Endothelial cell of hepatic sinusoid (primary cell): ENCODE results near the gene KLF7.

Experiments
- in situ Hi-C: cut with HindIII; loops from 2 replicates; pipeline ENCODE4 v1.10.0; 2017; ENCODE audit warnings: low sequenced_read_pairs

The KLF7 gene

DNA sequence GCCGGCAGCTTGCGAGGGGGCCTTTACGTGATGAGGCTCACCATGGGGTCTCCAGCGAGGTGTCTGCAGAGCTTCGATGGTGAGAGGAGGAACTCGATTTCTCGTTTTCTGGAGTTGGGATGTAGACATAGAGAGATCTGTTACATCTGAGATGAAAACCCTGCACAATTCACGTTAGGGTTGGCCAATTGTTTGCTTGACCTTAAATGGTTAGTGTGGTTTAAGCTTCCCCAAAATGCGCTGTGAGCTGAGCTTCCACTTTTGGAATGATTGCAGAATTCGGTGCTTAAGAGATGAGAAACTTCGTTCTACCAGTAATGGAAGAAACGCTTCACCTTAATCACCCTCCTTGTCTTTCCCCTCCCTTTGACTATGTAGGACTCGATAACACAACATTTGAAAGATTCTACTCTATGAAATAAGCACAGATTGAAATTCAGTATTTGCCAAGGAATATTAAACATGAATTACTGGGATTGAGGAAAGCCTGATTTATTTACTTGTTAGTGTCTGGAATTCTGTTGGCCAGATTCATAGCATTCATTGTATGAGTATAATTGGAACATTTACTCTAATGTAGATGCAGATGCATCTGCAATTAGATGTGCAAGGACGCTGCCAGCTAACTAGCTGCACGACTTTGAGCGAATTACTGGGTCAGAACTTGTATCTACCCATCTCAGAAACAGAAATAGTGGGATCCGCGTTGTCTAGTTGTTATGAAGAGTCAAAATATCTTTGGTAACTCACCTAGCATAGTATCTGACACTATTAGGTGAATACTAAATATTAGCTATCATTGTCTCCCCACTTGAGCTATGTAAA, 1.6 kb upstream of the KLF7 start:
- in situ Hi-C loops, result loop anchor here (5.0 kb wide), 1 partner anchor 60 kb away; no protein-coding TSS in a partner anchor

DNA sequence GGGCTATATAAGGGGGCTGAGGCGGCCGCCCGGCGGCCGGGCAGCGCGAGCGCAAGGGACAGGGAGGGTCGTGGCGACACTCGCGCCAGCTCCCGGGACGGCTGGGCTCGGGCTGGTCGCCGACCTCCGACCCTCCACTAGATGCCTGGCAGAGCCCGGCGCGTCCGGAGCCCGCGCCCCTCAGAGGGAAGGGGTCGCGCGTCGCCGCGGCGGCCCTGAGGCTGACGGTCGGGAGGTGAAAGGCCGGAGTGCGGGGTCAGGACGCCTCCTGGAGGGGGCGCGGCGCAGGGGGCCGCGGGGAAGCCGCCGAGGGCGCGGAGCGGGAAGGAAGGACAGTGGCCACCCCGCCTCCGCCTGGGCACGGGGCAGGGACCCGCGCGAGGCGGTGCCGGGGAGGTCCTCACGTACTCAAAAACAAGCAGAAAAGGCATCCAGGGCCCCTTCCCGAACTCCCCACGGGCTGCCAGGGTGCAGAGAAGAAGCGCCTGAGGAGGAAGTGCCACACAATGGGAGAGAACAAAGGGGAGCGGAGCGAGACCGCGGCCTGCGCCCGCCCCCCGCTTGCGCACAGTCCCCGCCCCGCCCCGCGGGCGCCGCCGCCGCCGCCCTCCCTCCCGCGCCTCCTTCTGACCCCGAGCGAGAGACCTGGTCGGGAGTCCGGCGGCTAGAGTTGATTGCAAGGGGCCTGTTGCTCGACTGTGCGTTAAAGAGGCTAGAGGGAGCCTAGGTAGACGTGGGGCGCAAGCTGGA, 776 bp upstream of the KLF7 start:
- in situ Hi-C loops, result loop anchor here (5.0 kb wide), 1 partner anchor 61 kb away; no protein-coding TSS in a partner anchor

DNA sequence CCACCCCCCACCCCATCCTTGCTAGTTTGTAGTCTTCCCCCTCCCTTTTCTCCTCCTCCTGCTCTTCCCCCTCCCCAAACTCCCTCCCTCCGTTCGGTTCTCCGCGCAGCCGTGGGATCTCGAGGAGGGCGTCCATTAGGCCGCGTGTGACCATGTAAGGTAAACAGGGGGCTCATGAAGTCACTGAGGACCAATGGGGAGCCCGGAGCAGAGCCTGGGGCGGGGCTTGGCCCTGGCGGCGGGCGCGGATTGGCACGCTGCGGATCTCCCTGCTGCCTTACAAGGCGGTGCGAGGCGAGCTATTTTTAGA, 246 bp upstream of the KLF7 start:
- in situ Hi-C loops, result loop anchor here (5.0 kb wide), 1 partner anchor 61 kb away; no protein-coding TSS in a partner anchor

DNA sequence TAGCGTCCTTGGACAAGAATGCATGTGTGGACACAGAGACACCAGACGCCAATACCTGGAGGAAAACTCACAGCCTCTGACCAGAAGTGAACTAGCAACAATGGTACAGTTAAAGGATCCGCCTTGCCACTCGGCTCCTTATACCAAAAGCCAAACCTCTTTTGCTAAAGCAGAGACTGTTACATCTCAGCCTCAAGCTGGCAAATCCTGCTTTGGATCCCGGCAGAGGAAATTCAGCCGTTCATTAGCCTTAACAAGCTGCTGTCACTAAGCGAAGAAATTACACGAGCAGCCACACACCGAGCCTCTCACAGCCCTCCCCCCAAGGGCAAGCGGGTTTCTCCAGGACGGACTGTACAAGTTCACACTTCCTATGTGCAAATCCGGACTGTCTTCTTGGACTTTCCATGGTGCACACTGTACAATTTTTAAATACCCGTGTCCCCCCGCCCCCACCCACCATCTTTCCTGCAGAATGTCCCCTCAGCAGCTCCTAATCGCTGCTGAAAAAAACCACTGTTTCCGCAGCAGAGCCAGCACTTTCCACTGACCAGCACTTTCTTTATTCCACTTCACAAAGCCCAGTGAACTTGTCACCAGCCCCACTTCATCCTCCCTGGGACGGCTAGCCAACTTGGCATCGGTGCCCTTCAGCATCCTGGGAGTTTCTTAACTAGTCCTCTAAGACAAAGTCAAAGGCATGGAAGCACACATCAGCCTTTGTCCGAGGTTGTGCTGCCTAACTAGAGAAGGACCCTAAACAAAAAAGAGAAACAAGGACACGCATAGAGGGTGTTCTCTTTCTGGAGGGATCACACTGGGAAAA, 1.5 kb downstream of the KLF7 start:
- in situ Hi-C loops, result no loop called here

DNA sequence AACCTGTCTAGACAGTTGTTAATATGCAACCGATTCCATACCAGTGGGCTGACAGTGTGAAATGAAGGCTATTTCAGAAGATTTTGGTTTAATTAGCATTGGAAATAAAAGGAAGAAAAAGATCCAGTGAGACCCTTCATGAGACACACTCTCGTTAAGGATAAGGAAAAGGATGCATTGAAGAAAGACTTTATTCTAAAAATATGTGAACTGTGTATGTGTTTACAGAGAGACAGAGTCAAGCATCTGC, 2.1 kb downstream of the KLF7 start:
- in situ Hi-C loops, result no loop called here

DNA sequence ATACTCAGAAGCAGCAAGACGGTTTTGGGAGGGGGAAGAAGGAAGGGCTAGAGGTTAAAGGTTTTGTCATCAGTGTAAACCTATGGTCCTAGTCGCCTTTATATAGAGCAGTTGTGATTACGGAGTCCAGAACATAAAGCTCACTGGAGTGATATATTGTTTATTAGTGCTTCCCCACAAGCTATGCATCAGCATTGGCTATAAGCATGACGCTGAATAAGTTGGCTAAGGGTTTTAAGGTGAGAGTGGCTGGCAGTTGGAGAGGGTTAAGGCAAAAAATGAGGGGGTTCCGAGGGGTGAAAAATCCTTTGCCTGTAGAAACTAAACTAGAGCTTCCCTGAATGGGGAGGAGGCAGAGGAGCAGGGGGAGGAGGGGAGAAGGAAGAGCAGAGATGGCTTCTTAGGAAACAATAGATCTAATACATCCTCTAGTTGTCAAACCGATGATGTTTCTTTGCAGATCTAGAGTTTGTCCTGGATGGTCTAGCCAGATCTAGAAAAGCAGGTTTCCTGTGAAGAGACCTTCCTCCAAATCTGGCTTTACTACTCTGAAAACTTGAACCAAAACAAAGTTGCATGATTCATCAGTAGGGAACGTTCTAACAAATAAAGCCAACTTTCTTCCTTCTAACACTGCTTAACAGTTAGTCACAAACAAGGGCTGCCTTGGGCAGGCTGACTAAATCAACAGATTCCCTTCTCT, 2.5 kb downstream of the KLF7 start:
- in situ Hi-C loops, result no loop called here

DNA sequence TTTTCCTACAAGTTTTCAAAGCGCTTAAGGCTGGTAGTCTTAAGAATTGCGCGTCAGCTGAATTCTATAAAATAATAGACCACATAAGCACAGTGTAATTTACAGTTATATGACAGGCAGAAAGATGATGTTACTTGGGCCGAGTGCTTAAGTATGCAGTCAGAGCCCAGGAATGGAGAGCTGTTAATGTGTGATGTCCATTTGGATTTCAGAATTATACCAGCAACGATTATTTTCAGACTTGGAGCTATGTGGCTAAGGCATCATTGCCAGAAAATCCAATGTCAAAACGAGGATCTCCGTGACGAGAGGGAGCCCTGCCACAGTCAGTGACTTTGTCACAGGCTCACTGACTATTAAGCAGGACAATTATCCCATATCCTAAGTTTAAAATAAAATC, 3.4 kb downstream of the KLF7 start:
- in situ Hi-C loops, result no loop called here

DNA sequence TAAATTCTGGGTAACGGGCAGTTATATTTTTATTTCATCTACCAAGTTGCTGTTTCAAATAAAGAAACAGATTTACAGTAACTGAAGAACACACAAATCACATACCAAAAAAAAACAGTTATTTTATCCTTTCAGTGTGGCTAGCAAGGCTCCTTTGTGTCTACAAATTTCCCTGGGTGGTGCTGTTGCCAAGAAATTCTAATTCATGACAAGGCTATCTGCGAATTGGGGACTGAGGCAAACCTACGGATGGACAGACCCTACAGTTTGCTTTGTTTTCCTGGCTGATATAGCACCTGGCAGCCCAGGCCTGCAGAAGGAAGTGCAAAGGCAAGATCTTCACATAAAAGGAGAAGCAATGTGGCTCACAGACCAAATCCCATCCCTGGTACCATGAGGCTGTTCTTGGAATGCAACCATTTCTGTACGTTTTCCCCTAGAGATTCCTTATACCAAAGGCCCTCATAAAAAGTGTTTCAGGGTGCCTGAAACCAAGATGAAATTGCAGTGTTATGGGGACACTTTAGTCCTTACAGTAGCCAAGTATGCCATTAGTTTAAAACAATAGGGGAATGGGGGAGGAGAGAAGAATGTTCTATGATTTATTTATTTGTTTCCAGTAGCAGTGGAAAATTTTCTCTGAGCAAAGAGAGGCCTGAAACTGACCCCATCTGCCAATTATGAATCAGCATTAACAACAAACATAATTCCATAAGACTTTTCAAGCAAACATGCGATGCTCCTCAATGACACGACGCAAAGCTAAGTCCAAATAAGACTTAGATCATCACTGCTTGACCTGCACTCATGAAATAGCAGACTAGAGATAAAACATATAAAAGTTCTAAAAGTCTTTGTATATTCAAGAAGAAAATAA, 4.3 kb downstream of the KLF7 start:
- in situ Hi-C loops, result no loop called here

DNA sequence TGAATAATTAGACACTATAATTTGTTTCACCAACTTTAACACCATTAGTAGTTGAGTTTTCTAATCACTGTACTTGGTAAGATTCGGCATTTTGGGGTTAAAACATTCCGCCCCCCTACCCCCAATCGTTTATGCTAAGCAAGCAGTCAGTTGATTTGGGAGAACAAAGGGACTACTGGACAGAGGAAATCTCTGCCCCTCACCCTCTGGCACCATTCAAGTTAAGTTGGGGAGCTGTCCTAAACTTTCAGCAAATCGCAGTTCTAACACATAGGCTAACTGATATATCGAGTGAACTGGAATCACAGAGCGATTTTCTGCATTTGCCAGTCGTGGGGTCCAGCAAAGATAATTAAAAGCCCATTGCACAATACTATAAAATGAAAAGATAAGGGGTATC, 5.6 kb downstream of the KLF7 start:
- in situ Hi-C loops, result no loop called here

DNA sequence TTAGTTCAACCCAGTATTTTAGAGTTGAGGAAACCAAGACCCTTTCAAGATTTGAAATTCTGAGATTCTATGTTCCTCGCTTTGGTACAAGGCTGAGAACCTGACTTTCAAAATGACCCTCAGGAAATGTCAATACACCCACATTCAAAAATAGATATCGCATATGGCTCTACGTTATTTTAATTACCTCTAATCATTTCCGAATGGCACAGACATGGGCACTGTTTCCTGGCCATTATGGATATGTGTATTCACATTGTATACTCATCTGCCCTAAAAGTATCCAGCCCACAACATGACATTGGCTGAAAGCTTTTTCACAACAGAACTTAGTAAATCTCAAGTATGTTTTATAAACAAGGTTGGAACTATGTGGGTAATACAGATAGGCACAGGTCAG, 6.7 kb downstream of the KLF7 start:
- in situ Hi-C loops, result no loop called here

DNA sequence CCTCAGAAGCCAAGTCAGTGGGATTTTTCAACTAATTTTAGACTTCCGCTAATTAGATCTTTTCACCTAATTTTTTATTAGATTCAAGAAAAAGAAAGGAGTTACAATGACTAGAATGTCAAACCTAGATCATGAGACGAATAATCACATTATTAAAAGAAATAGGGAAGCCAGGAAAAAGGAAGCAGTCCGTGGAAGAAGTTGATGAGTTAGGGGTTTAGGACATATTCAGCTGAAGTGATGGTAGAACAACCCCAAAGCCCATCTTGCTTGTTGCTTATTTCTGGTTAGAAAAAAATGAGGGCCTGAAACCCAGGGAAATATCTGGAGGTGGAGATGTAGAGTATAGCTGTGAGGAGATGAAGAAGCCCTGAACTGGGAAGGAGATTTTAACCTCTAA, 8.0 kb downstream of the KLF7 start:
- in situ Hi-C loops, result no loop called here

DNA sequence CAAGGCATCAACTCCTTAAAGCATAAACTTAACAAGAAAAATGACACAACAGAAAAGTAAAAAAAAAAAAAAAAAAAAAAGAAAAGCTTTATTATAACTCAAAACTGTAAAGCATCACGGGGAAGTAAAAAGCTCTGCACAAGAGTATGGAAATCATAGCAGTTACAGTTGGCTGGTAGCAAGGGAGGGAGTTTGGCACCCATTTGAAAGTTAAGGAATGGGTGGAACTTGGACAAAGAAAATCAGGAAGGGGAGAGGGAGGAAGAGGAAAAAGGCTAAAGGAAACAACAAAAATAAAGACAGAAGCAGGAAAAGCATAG, 8.6 kb downstream of the KLF7 start:
- in situ Hi-C loops, result no loop called here

DNA sequence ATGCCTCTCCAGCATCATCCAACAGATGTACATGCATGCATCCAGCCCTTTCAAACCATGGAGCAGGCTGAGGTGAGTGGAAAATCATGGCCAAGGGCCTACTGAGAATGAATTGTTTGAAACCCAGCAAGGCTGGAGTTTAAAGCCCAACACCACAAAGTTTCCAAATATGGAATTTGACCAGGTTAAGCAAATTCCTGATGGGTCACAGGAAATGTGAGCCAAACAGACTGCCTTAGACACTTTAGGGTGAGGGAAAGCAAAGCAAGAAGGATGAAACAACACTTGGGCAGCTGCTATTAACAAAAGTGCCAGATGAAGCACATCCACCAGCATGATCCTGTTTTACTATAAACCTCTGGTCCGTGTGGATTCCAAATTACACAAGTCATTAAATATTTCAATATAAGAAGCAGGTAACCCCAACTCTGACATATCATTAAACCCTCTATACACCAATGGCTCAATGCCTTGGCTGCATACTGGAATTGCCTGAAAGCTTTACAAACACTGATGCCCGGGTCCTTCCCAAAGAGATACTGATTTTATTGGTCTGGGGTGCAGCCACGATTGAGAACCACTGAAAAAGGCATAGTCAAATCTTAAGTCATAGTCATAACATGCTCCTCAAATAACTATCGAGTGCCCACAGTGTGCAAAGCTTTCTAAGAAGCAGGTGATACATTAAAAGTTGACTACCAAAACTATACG, 9.1 kb downstream of the KLF7 start:
- in situ Hi-C loops, result no loop called here

DNA sequence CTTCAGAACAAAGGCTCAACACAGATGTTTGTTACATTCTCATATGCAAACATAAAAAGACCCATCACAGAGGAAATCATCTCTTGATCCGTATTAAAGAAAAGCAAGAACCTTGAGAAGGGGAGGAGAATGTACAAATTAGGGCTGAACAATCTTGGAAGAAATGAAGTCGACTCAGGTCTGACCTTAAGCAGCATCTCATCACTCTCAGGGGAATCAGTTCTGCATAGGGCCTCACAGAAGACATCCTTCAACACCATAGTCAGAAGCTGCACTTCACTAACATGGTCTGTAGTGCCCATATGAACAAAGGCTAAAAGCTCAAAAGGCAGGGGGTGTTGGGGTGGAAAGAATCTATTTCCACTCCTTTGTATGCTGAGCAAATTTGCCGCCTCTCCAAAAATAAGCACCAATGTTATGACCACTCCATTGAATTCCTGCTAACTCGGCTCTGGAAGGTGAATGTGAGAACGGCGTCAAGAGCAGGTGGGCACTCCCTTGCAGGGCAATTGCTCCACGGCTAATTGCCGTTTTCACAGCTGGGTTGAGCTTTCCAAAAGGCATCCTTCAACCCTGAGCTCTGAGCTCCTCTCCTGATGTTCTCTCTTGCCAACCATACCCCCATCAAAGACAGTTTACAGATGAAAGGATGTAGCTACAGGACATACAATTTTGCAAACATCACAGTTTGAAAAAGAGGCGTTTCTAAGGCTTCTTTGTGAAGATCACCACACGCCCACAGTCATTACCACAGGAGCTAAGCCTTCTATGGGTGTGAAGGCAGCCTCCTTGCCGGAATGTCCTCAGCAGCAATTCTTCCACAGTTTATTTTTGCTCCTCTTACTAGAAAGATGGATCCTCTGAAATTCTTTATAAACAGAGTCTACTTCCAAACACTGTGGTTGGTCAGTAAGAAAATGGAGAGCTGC, 10.0 kb downstream of the KLF7 start:
- in situ Hi-C loops, result no loop called here

DNA sequence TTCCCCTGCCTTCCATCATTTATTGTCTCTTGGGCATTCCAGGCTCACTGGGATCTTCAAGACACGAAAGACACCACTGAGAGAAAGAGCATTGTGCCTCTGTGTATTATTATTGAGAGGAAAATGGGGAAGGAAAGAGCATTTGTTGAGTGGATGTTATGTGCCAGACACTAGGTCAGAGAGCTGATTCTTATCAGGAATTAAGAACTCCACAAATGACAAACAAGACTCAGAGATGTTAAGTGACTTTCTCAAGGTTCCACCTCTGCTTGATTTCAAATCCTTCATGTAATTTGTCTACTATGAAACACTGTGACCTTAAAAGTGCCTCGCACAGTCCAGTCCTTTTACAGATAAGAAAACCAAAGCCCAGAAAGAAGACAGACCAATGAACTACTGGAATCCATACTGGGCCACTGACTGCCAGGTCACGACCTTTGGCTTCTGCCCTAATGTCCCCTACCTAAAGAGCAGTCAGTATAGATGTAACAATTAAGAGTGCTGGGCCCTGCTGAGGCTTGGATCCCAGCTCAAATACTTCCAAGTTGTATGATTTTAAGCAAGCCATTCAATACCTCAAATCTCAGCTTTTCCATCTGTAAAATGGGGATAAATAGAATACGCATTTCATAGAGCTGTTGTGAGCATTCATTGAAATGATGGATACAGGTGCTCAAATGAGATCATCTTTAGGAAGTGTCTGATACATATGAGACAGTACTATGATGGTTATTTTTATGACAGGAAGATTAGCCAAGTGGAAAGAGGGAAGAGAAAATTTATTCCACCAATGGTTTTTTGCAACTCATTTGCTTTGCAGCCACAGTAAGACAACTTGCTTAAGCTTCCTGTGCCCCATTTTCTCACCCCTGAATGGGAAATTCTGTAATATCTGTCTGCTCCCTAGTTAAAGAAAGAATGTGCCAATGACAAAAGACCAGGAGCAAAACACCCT, 10.9 kb downstream of the KLF7 start:
- in situ Hi-C loops, result no loop called here

DNA sequence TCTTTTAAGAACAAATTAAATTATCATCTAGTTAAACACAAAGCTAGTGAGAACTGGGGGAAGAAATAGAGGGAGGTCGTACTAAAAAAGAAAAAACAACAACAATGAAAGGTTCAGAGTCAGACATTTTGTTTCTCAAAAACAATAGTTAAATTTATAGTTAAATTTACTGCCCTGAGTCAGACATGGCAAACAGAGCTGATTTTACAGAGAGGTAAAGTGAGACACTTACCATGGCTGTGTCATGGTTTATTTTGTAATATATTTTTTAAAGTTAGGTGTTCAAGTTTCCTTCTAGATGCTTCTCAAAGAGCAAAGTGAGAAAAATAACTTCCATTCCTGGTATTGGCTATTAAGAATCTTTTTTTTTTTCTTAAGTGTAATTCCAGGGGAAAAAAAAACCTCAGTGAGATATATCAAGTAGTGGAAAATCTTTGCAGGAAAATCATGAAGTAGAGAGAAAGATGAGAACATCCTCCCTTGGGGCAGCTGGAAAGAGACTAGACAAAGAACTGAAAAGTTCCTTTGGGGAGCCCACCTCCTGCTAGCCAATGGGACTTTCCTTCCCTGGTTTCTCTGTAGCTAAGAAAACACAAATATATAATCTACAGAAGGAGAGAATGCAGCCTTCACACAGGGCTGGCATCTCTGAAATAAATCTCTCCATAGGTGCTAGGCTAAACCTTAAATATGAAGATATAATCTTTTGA, 12.3 kb downstream of the KLF7 start:
- in situ Hi-C loops, result no loop called here

DNA sequence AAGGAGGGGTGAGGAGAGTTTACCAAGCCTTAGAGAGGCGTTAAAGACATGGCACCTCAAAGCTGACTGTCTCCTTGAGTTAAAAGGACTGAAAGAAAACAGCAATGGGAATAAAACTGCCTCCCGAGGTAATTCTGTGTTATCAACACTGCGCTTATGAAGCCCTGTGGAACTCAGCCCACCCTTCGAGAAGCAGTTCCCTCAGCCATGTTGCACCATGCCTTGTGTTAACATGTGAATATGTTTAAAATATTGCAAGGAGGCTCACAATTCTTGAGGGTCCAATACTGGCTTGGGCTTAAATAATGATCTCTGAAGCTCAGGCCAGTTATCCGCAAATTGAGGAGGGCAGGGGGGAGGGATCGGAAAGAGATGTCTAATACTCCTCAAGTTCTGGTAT, 14.7 kb downstream of the KLF7 start:
- in situ Hi-C loops, result no loop called here
